ENCODE results near the gene CCNY.

CCNY gene

DNA sequence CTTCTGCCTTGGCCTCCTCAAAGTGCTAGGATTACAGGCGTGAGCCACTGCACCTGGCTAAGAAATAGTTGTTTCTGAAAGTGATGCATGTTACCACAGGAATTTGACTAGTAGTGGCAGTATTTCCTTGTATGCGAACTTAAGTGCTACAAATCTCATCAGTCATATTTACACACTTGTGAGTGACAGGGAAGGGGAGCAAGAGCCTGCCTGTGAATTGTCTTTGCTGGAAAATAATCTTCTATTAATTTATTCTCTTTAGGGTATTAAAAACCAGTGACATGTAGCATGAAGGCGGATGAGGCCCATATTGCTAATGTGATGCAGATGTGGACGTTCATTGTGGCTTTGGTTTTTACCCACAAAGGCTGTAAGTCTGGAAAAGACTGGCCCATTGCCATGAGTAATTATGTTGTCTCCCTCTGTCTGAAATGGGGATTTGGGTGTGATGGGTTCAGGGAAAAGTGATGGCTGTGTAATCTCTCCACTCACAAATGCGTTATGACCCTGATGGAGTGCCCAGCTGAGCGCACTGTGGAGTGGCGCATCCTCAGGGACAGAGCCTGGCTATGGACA is 97.6 kb downstream of the CCNY start:
- H4K20me1 ChIP-seq (ENCODE audit: control insufficient read depth, insufficient read depth, low read depth, low read length) = no peaks in the 10 kb centered on the region
- TF ChIP-seq, protein P1, sequence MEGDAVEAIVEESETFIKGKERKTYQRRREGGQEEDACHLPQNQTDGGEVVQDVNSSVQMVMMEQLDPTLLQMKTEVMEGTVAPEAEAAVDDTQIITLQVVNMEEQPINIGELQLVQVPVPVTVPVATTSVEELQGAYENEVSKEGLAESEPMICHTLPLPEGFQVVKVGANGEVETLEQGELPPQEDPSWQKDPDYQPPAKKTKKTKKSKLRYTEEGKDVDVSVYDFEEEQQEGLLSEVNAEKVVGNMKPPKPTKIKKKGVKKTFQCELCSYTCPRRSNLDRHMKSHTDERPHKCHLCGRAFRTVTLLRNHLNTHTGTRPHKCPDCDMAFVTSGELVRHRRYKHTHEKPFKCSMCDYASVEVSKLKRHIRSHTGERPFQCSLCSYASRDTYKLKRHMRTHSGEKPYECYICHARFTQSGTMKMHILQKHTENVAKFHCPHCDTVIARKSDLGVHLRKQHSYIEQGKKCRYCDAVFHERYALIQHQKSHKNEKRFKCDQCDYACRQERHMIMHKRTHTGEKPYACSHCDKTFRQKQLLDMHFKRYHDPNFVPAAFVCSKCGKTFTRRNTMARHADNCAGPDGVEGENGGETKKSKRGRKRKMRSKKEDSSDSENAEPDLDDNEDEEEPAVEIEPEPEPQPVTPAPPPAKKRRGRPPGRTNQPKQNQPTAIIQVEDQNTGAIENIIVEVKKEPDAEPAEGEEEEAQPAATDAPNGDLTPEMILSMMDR (IDR thresholded peaks at IDR 0.05; ENCODE audit: low read depth, low read length, poor library complexity, severe bottlenecking) = no peak
- no peak for TF ChIP-seq EZH2phosphoT487 (IDR thresholded peaks at IDR 0.05; ENCODE audit: borderline replicate concordance, low read length)
- no peak overlapping the region for H3K4me3 ChIP-seq (ENCODE audit: low read length)
- H3K36me3 ChIP-seq (ENCODE audit: control insufficient read depth, low read length) = no peaks in the 10 kb centered on the region
- no peaks in the 10 kb centered on the region for H3K9me2 ChIP-seq (replicated peaks; ENCODE audit: control insufficient read depth, low read length)
- H3K27ac ChIP-seq (ENCODE audit: low read depth, low read length) = no peak overlapping the region
- peaks cover under 1% of the 10 kb centered on the region; the same call in 1 of the 2 replicates for H3K9me3 ChIP-seq (ENCODE audit: control insufficient read depth, insufficient read depth, low read length)
- H3F3A ChIP-seq (ENCODE audit: control insufficient read depth, insufficient read depth) = no peaks in the 10 kb centered on the region
- H3K4me1 ChIP-seq (ENCODE audit: control insufficient read depth, low read length) = no peaks in the 10 kb centered on the region
- H3K27me3 ChIP-seq (ENCODE audit: control insufficient read depth, low read length) = no peaks in the 10 kb centered on the region
- H3K4me2 ChIP-seq (ENCODE audit: low read length) = no peak overlapping the region
- peaks cover 52% of the 10 kb centered on the region for H3K79me2 ChIP-seq (ENCODE audit: control insufficient read depth, low read length)

DNA sequence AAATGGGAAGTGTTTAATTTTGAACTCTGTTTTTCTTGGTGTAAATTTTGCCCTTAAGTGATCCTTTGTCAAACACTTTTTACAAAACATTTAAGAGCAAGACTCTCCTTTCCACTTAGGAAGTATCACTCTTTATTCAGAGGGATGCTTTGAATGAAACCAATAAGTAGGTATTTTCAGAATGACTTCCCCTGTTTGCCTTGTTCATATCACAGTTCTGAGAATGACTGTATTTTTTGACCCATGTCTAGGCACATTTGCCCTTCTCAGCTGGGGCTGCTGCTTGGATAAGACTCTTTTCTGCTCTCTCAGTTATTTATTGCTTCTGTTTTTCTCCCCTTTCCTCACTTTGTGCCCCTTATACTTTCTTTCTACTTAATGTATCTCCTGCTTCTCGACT is 98.2 kb downstream of the CCNY start:
- Histone ChIP-seq H3K4me2 (ENCODE audit: low read length) (no peak overlapping the region), H3K79me2 (ENCODE audit: control insufficient read depth, low read length) (peaks cover 56% of the 10 kb centered on the region), H3K9me2 (replicated peaks; ENCODE audit: control insufficient read depth, low read length) (no peaks in the 10 kb centered on the region), H3F3A (ENCODE audit: control insufficient read depth, insufficient read depth) (no peaks in the 10 kb centered on the region), H3K4me1 (ENCODE audit: control insufficient read depth, low read length) (no peaks in the 10 kb centered on the region), H3K36me3 (ENCODE audit: control insufficient read depth, low read length) (no peaks in the 10 kb centered on the region), H3K4me3 (ENCODE audit: low read length) (no peak overlapping the region), H4K20me1 (ENCODE audit: control insufficient read depth, insufficient read depth, low read depth, low read length) (no peaks in the 10 kb centered on the region), H3K27ac (ENCODE audit: low read depth, low read length) (no peak overlapping the region), H3K9me3 (ENCODE audit: control insufficient read depth, insufficient read depth, low read length) (peaks cover 6% of the 10 kb centered on the region; the same call in 1 of the 2 replicates), H3K27me3 (ENCODE audit: control insufficient read depth, low read length) (no peaks in the 10 kb centered on the region)
- TF ChIP-seq, protein P1 (IDR thresholded peaks at IDR 0.05; ENCODE audit: low read depth, low read length, poor library complexity, severe bottlenecking) = no peak
- TF ChIP-seq EZH2phosphoT487 (IDR thresholded peaks at IDR 0.05; ENCODE audit: borderline replicate concordance, low read length) = no peak

DNA sequence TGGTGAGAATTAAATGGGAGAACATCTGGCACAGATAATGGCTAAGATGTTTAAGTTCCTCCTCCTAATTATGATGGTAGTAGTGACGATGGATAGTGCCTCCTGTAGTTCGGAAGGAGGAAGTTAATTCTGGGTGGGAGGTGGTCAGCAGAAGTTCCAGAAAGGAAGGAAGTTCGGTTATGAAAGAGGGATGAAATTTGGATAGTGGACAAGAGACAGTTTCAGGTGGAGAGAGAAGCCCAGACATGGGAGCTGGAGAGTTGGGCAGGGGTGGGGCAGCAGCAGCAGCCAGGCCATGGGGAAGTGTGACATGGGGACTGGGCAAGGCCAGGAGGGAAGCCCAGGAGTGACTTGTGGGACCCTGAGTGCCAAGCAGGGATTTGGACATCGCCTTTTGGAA is 99.5 kb downstream of the CCNY start:
- Histone ChIP-seq H3K79me2 (ENCODE audit: control insufficient read depth, low read length) (peaks cover 63% of the 10 kb centered on the region), H3K27me3 (ENCODE audit: control insufficient read depth, low read length) (no peaks in the 10 kb centered on the region), H3K9me3 (ENCODE audit: control insufficient read depth, insufficient read depth, low read length) (peaks cover 12% of the 10 kb centered on the region; the same call in 1 of the 2 replicates), H3K4me2 (ENCODE audit: low read length) (no peak overlapping the region), H3K4me3 (ENCODE audit: low read length) (no peak overlapping the region), H3K4me1 (ENCODE audit: control insufficient read depth, low read length) (no peaks in the 10 kb centered on the region), H3K36me3 (ENCODE audit: control insufficient read depth, low read length) (no peaks in the 10 kb centered on the region), H4K20me1 (ENCODE audit: control insufficient read depth, insufficient read depth, low read depth, low read length) (no peaks in the 10 kb centered on the region), H3F3A (ENCODE audit: control insufficient read depth, insufficient read depth) (no peaks in the 10 kb centered on the region), H3K9me2 (replicated peaks; ENCODE audit: control insufficient read depth, low read length) (no peaks in the 10 kb centered on the region), H3K27ac (ENCODE audit: low read depth, low read length) (no peak overlapping the region)
- TF ChIP-seq, protein P1 (IDR thresholded peaks at IDR 0.05; ENCODE audit: low read depth, low read length, poor library complexity, severe bottlenecking) = no peak
- no peak for TF ChIP-seq EZH2phosphoT487 (IDR thresholded peaks at IDR 0.05; ENCODE audit: borderline replicate concordance, low read length)

All from DOHH2 (cell line).